ENCODE data around the gene ASCL5.

DNA sequence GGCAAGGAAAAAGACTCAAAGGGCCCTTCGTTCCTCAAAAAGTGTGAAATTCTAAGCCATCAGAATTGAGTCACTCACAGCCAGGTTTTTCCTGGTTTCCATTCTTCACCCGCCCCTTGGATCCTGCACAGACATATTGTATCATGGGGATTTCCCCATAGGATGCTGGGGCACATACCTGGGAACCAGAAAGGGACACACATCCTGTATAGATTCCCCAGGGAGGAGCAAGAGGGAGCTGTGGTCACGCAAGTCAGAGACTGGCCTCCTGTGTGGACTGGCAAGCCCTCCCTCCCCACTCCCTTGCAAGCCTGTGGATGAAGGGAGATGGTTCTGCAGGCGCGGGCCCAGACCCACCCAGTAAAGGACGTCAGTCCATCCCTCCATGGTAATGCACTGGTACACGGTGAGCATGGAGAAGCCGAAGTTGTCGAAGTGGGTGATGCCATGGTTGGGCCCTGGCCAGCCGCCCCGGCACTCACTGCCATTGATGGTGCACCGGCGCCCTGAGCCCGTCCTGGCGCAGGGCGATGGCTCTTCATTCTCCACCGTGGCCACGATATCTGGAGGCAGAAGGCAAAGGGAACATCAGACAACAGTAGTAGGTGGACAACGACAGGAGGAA, 38.0 kb downstream of the ASCL5 start:
- TF ChIP-seq, protein P1, sequence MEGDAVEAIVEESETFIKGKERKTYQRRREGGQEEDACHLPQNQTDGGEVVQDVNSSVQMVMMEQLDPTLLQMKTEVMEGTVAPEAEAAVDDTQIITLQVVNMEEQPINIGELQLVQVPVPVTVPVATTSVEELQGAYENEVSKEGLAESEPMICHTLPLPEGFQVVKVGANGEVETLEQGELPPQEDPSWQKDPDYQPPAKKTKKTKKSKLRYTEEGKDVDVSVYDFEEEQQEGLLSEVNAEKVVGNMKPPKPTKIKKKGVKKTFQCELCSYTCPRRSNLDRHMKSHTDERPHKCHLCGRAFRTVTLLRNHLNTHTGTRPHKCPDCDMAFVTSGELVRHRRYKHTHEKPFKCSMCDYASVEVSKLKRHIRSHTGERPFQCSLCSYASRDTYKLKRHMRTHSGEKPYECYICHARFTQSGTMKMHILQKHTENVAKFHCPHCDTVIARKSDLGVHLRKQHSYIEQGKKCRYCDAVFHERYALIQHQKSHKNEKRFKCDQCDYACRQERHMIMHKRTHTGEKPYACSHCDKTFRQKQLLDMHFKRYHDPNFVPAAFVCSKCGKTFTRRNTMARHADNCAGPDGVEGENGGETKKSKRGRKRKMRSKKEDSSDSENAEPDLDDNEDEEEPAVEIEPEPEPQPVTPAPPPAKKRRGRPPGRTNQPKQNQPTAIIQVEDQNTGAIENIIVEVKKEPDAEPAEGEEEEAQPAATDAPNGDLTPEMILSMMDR (IDR thresholded peaks at IDR 0.05): no peak
- TF ChIP-seq POLR2AphosphoS5 (IDR thresholded peaks at IDR 0.05; ENCODE audit: low read depth, low read length) (no peak), TCF7L2 (IDR thresholded peaks at IDR 0.05; ENCODE audit: low read depth, low read length) (no peak), SIN3A (IDR thresholded peaks at IDR 0.05; ENCODE audit: borderline replicate concordance, insufficient read depth, low read depth, low read length) (no peak)
- TF ChIP-seq, protein P2, sequence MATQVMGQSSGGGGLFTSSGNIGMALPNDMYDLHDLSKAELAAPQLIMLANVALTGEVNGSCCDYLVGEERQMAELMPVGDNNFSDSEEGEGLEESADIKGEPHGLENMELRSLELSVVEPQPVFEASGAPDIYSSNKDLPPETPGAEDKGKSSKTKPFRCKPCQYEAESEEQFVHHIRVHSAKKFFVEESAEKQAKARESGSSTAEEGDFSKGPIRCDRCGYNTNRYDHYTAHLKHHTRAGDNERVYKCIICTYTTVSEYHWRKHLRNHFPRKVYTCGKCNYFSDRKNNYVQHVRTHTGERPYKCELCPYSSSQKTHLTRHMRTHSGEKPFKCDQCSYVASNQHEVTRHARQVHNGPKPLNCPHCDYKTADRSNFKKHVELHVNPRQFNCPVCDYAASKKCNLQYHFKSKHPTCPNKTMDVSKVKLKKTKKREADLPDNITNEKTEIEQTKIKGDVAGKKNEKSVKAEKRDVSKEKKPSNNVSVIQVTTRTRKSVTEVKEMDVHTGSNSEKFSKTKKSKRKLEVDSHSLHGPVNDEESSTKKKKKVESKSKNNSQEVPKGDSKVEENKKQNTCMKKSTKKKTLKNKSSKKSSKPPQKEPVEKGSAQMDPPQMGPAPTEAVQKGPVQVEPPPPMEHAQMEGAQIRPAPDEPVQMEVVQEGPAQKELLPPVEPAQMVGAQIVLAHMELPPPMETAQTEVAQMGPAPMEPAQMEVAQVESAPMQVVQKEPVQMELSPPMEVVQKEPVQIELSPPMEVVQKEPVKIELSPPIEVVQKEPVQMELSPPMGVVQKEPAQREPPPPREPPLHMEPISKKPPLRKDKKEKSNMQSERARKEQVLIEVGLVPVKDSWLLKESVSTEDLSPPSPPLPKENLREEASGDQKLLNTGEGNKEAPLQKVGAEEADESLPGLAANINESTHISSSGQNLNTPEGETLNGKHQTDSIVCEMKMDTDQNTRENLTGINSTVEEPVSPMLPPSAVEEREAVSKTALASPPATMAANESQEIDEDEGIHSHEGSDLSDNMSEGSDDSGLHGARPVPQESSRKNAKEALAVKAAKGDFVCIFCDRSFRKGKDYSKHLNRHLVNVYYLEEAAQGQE (IDR thresholded peaks at IDR 0.05; ENCODE audit: insufficient read depth in 1 of 2, low read depth in 2 of 2, low read length in 1 of 2): no peak

Measured in Panc1 (cell line).